Stimulated activated effector memory CD8-positive, alpha-beta T cell treated with anti-CD3 and anti-CD28 coated beads, Interleukin-12 subunit alpha, Interleukin-12 subunit beta, amount 100 ng/mL, for 72 hours (primary cell): ENCODE data around the gene PROM1.
A peak's percentile ranks its signal among the peaks of the same experiment; 100 is the strongest.

Experiments
- ATAC-seq: fragments of 150-1000 bp; cut with Tn5 transposase; 2 replicates; pipeline ENCODE4 v1.10.0; 2021
- DNase-seq, 2 donors: peaks; one replicate each; pipeline ENCODE4 v3.0.0; 2021 to 2022; ENCODE audit warnings: low spot score in 2 of 2
- H3K27ac Mint-ChIP-seq: one replicate; pipeline ENCODE4 v1.8.0; 2022; ENCODE audit warnings: mild to moderate bottlenecking, mixed read lengths
- H3K36me3 Mint-ChIP-seq: one replicate; pipeline ENCODE4 v1.8.0; 2022; ENCODE audit warnings: mild to moderate bottlenecking, mixed read lengths
- H3K4me1 Mint-ChIP-seq: one replicate; pipeline ENCODE4 v1.8.0; 2022; ENCODE audit warnings: mixed read lengths
- H3K4me3 Mint-ChIP-seq: one replicate; pipeline ENCODE4 v1.8.0; 2022; ENCODE audit warnings: mild to moderate bottlenecking, mixed read lengths
- H3K9me3 Mint-ChIP-seq: one replicate; pipeline ENCODE4 v1.8.0; 2022; ENCODE audit warnings: mixed read lengths

Gene PROM1

GRCh38 chr4:16083241-16084191, at the start of gene PROM1:
TSS of gene PROM1 (minus strand) at chr4:16084023. CDS start at chr4:16075906, 8,117 bp downstream.
- Mint-ChIP-seq H3K27ac (peak within 1 kb of the TSS; percentile 16), H3K9me3 (no peaks in the 10 kb centered on the region), H3K4me3 (peak within 1 kb of the TSS; percentile 51), H3K4me1 (peaks cover 17% of the 10 kb centered on the region), H3K36me3 (no peaks in the 10 kb centered on the region)
- DNase-seq, result no peak
- peak; percentile 5 for ATAC-seq

GRCh38 chr4:16133406-16133805, 49.6 kb upstream of the PROM1 start:
- Mint-ChIP-seq H3K36me3 (no peaks in the 10 kb centered on the region), H3K27ac (no peak overlapping the region)
- DNase-seq, result no peak

GRCh38 chr4:16131293-16131692, 47.5 kb upstream of the PROM1 start:
- Mint-ChIP-seq H3K9me3 (peaks cover 3% of the 10 kb centered on the region), H3K4me3 (no peak overlapping the region), H3K27ac (no peak overlapping the region), H3K36me3 (no peaks in the 10 kb centered on the region), H3K4me1 (no peaks in the 10 kb centered on the region)
- no peak for ATAC-seq
- no peak for DNase-seq

More at GRCh38 chr4:16133406-16133805, 49.6 kb upstream of the PROM1 start:
- Mint-ChIP-seq H3K4me1 (no peaks in the 10 kb centered on the region), H3K4me3 (no peak overlapping the region), H3K9me3 (peaks cover 3% of the 10 kb centered on the region)
- ATAC-seq, result no peak

- Mint-ChIP-seq H3K4me3 (no peak overlapping the region), H3K9me3 (peaks cover under 1% of the 10 kb centered on the region), H3K4me1 (no peaks in the 10 kb centered on the region), H3K27ac (no peak overlapping the region), H3K36me3 (no peaks in the 10 kb centered on the region)
- ATAC-seq (no peak), DNase-seq (no peak)
These were observed 45.5 kb upstream of the PROM1 start for GRCh38 chr4:16129336-16129735.

GRCh38 chr4:16126714-16127113, 42.9 kb upstream of the PROM1 start:
- H3K36me3 Mint-ChIP-seq, result no peaks in the 10 kb centered on the region
- ATAC-seq, result no peak
- no peaks in the 10 kb centered on the region for H3K4me1 Mint-ChIP-seq
- no peaks in the 10 kb centered on the region for H3K9me3 Mint-ChIP-seq
- DNase-seq, result no peak
- H3K4me3 Mint-ChIP-seq, result no peak overlapping the region
- H3K27ac Mint-ChIP-seq, result no peak overlapping the region

- no peak for DNase-seq
- peak; percentile 44 for ATAC-seq
- Mint-ChIP-seq H3K36me3 (no peaks in the 10 kb centered on the region), H3K9me3 (no peaks in the 10 kb centered on the region), H3K4me1 (peaks cover 3% of the 10 kb centered on the region), H3K4me3 (no peak overlapping the region), H3K27ac (no peak overlapping the region)
These were observed 42.0 kb upstream of the PROM1 start for GRCh38 chr4:16125571-16126445.

GRCh38 chr4:16124232-16124631, 40.4 kb upstream of the PROM1 start:
- H3K9me3 Mint-ChIP-seq, result no peaks in the 10 kb centered on the region
- no peak overlapping the region for H3K27ac Mint-ChIP-seq
- H3K4me1 Mint-ChIP-seq, result peaks cover 8% of the 10 kb centered on the region
- no peak overlapping the region for H3K4me3 Mint-ChIP-seq
- ATAC-seq, result no peak
- no peak for DNase-seq
- H3K36me3 Mint-ChIP-seq, result no peaks in the 10 kb centered on the region

GRCh38 chr4:16123356-16124084, 39.7 kb upstream of the PROM1 start:
- no peaks in the 10 kb centered on the region for H3K36me3 Mint-ChIP-seq
- no peak for DNase-seq
- H3K27ac Mint-ChIP-seq, result no peak overlapping the region
- no peaks in the 10 kb centered on the region for H3K9me3 Mint-ChIP-seq
- no peak overlapping the region for H3K4me3 Mint-ChIP-seq
- ATAC-seq, result no peak
- H3K4me1 Mint-ChIP-seq, result peaks cover 8% of the 10 kb centered on the region

GRCh38 chr4:16122784-16123183, 39.0 kb upstream of the PROM1 start:
- ATAC-seq, result peak; percentile 62
- H3K9me3 Mint-ChIP-seq, result no peaks in the 10 kb centered on the region
- DNase-seq, result no peak
- H3K4me1 Mint-ChIP-seq, result peaks cover 8% of the 10 kb centered on the region
- no peaks in the 10 kb centered on the region for H3K36me3 Mint-ChIP-seq
- no peak overlapping the region for H3K4me3 Mint-ChIP-seq
- H3K27ac Mint-ChIP-seq, result no peak overlapping the region

GRCh38 chr4:16122308-16122711, 38.5 kb upstream of the PROM1 start:
- Mint-ChIP-seq H3K27ac (no peak overlapping the region), H3K36me3 (no peaks in the 10 kb centered on the region)

GRCh38 chr4:16120720-16121119, 36.9 kb upstream of the PROM1 start:
- H3K4me3 Mint-ChIP-seq, result no peak overlapping the region

More at GRCh38 chr4:16122308-16122711, 38.5 kb upstream of the PROM1 start:
- no peak overlapping the region for H3K4me3 Mint-ChIP-seq
- no peaks in the 10 kb centered on the region for H3K9me3 Mint-ChIP-seq
- ATAC-seq, result no peak
- no peak for DNase-seq
- peaks cover 8% of the 10 kb centered on the region for H3K4me1 Mint-ChIP-seq

GRCh38 chr4:16119981-16120380, 36.2 kb upstream of the PROM1 start:
- DNase-seq (no peak), ATAC-seq (no peak)
- Mint-ChIP-seq H3K4me3 (no peak overlapping the region), H3K36me3 (no peaks in the 10 kb centered on the region), H3K4me1 (peaks cover 8% of the 10 kb centered on the region), H3K27ac (no peak overlapping the region), H3K9me3 (no peaks in the 10 kb centered on the region)

More at GRCh38 chr4:16120720-16121119, 36.9 kb upstream of the PROM1 start:
- no peak for DNase-seq
- peak; percentile 15 for ATAC-seq
- Mint-ChIP-seq H3K4me1 (peaks cover 8% of the 10 kb centered on the region), H3K27ac (no peak overlapping the region), H3K36me3 (no peaks in the 10 kb centered on the region), H3K9me3 (no peaks in the 10 kb centered on the region)

GRCh38 chr4:16118090-16118489, 34.3 kb upstream of the PROM1 start:
- Mint-ChIP-seq H3K36me3 (no peaks in the 10 kb centered on the region), H3K4me1 (peaks cover 8% of the 10 kb centered on the region), H3K4me3 (no peak overlapping the region), H3K27ac (no peak overlapping the region), H3K9me3 (no peaks in the 10 kb centered on the region)
- DNase-seq (no peak), ATAC-seq (no peak)

GRCh38 chr4:16117164-16117563, 33.3 kb upstream of the PROM1 start:
- peaks cover 8% of the 10 kb centered on the region for H3K4me1 Mint-ChIP-seq
- no peak overlapping the region for H3K4me3 Mint-ChIP-seq
- ATAC-seq (no peak), DNase-seq (no peak)
- no peaks in the 10 kb centered on the region for H3K9me3 Mint-ChIP-seq
- no peak overlapping the region for H3K27ac Mint-ChIP-seq
- H3K36me3 Mint-ChIP-seq, result no peaks in the 10 kb centered on the region

- DNase-seq (no peak), ATAC-seq (no peak)
- Mint-ChIP-seq H3K4me3 (no peak overlapping the region), H3K27ac (no peak overlapping the region), H3K9me3 (no peaks in the 10 kb centered on the region), H3K4me1 (peaks cover 8% of the 10 kb centered on the region), H3K36me3 (no peaks in the 10 kb centered on the region)
These were observed 32.7 kb upstream of the PROM1 start for GRCh38 chr4:16116493-16116990.
